Fibroblast of lung (primary cell): Measurements from ENCODE around the gene SGCD. TPM values are rescaled to one million over a fixed set of nuclear protein-coding genes. Genes with fewer than 3 reads are reported as not detected.
A peak's percentile ranks its signal among the peaks of the same experiment; 100 is the strongest.

Experiments used
- DNase-seq, 2 donors: peaks; one replicate each; pipeline versions ENCODE4 v3.0.0 to v3.0.0-alpha.2; 2010; ENCODE audit warnings: low read depth in 2 of 2
- H2AFZ ChIP-seq: 2 replicates; pipeline ENCODE4 v1.5.1; 2012; ENCODE audit warnings: low read length, control low read depth, inconsistent platforms
- H3K27ac ChIP-seq: 2 replicates; pipeline ENCODE4 v1.5.1; 2011; ENCODE audit warnings: low read length, control low read depth; ENCODE audit not compliant: insufficient read depth
- H3K27me3 ChIP-seq: 2 replicates; pipeline ENCODE4 v1.5.1; 2011; ENCODE audit warnings: mild to moderate bottlenecking, low read length; ENCODE audit not compliant: control insufficient read depth, insufficient read depth
- H3K36me3 ChIP-seq: 2 replicates; pipeline ENCODE4 v1.5.1; 2011; ENCODE audit warnings: low read length; ENCODE audit not compliant: control insufficient read depth, insufficient read depth
- H3K4me1 ChIP-seq: 2 replicates; pipeline ENCODE4 v1.5.1; 2011; ENCODE audit warnings: low read length; ENCODE audit not compliant: control insufficient read depth, insufficient read depth; ENCODE audit errors: extremely low read depth
- H3K4me2 ChIP-seq: 2 replicates; pipeline ENCODE4 v1.5.1; 2011; ENCODE audit warnings: low read length, control low read depth; ENCODE audit not compliant: insufficient read depth; ENCODE audit errors: extremely low read depth
- H3K4me3 ChIP-seq, 4 experiments: fragments of 200-600 bp in 1 of 4; sonication (generic) in 1 of 4; replicated peaks in 1 of 4; 2 replicates each; pipeline ENCODE4 v1.5.1; 2011 to 2016; ENCODE audit warnings: low read length in 4 of 4, low read depth in 3 of 4, mild to moderate bottlenecking in 3 of 4, control low read depth in 2 of 4, inconsistent platforms in 1 of 4, mixed read lengths in 1 of 4; ENCODE audit not compliant: insufficient read depth in 1 of 4; ENCODE audit errors: control extremely low read depth in 1 of 4
- H3K79me2 ChIP-seq: 2 replicates; pipeline ENCODE4 v1.5.1; 2012; ENCODE audit warnings: mild to moderate bottlenecking, low read length, inconsistent platforms; ENCODE audit not compliant: control insufficient read depth, insufficient read depth
- H3K9ac ChIP-seq: 2 replicates; pipeline ENCODE4 v1.5.1; 2011; ENCODE audit warnings: mild to moderate bottlenecking, low read length, control low read depth; ENCODE audit not compliant: insufficient read depth
- H3K9me3 ChIP-seq: 2 replicates; pipeline ENCODE4 v1.5.1; 2012; ENCODE audit warnings: low read depth, low read length; ENCODE audit not compliant: control insufficient read depth, insufficient read depth
- H4K20me1 ChIP-seq: 2 replicates; pipeline ENCODE4 v1.5.1; 2011; ENCODE audit warnings: low read length; ENCODE audit not compliant: control insufficient read depth, insufficient read depth; ENCODE audit errors: extremely low read depth
- CTCF ChIP-seq, 2 donors: IDR thresholded peaks in 1 of 2; conservative IDR thresholded peaks in 1 of 2; 1 replicate in 1 of 2; 2 replicates in 1 of 2; pipeline ENCODE4 v1.5.1; 2011 to 2012; ENCODE audit warnings: low read length in 2 of 2, control low read depth in 1 of 2, inconsistent platforms in 1 of 2, low read depth in 1 of 2, mild to moderate bottlenecking in 1 of 2
- EZH2 ChIP-seq: IDR thresholded peaks from 2 replicates; pipeline ENCODE4 v1.5.1; 2012; ENCODE audit warnings: low read length, control low read depth, mild to moderate bottlenecking; ENCODE audit errors: missing control alignments
- polyA plus RNA-seq, 2 donors: library from polyadenylated mRNA; depleted of rRNA in 1 of 2; stranded (reverse) in 1 of 2; unstranded in 1 of 2; fragments of >200 nt; gene quantifications; 2 replicates each; pipeline ENCODE4 v1.2.1, GENCODE V29; 2011 to 2012; ENCODE audit warnings: missing spikeins in 1 of 2
- total RNA-seq: library from RNA; depleted of rRNA; stranded (reverse); fragments of >200 nt; gene quantifications from 2 replicates; pipeline ENCODE4 v1.2.1, GENCODE V29; 2014

SGCD gene
- total and polyA plus RNA-seq, 2 donors (not counting 1 experiment from before 2014, with no cell fraction given), result 13.3 to 67.5 TPM

GRCh38 chr5:156328766-156329165 is 1.8 kb downstream of the SGCD start:
- DNase-seq, result no peak
- H3K79me2 ChIP-seq, result no peaks in the 10 kb centered on the region
- no peak overlapping the region for H3K27ac ChIP-seq
- H3K9ac ChIP-seq, result no peak overlapping the region
- H3K4me2 ChIP-seq, result peak overlapping the region; percentile 75
- no peak for TF ChIP-seq EZH2
- no peak for TF ChIP-seq CTCF (conservative IDR thresholded peaks at IDR 0.05 in 1 of 2, IDR thresholded peaks at IDR 0.05 in 1 of 2; ENCODE audit: low read depth in 1 of 2, low read length in 2 of 2)
- H4K20me1 ChIP-seq, result no peaks in the 10 kb centered on the region
- H3K4me1 ChIP-seq, result no peaks in the 10 kb centered on the region
- no peak overlapping the region for H2AFZ ChIP-seq
- no peaks in the 10 kb centered on the region for H3K36me3 ChIP-seq
- peak overlapping the region in 2 of 4 experiments; percentile 38 to 62 for H3K4me3 ChIP-seq
- no peaks in the 10 kb centered on the region for H3K9me3 ChIP-seq
- no peaks in the 10 kb centered on the region for H3K27me3 ChIP-seq

GRCh38 chr5:156329171-156329611 is 2.2 kb downstream of the SGCD start:
- H3K36me3 ChIP-seq, result no peaks in the 10 kb centered on the region
- H3K4me3 ChIP-seq, result peak overlapping the region in 1 of 4 experiments; percentile 62
- no peak overlapping the region for H3K27ac ChIP-seq
- no peak overlapping the region for H3K9ac ChIP-seq
- no peak overlapping the region for H2AFZ ChIP-seq
- H4K20me1 ChIP-seq, result no peaks in the 10 kb centered on the region
- no peaks in the 10 kb centered on the region for H3K4me1 ChIP-seq
- H3K4me2 ChIP-seq, result no peak overlapping the region
- no peak for DNase-seq
- TF ChIP-seq EZH2 (no peak), CTCF (conservative IDR thresholded peaks at IDR 0.05 in 1 of 2, IDR thresholded peaks at IDR 0.05 in 1 of 2; ENCODE audit: low read depth in 1 of 2, low read length in 2 of 2) (no peak)
- no peaks in the 10 kb centered on the region for H3K27me3 ChIP-seq
- no peaks in the 10 kb centered on the region for H3K79me2 ChIP-seq
- no peaks in the 10 kb centered on the region for H3K9me3 ChIP-seq

GRCh38 chr5:156330141-156330870 is 3.3 kb downstream of the SGCD start:
- Histone ChIP-seq H3K4me2 (no peak overlapping the region), H3K27ac (no peak overlapping the region), H3K27me3 (no peaks in the 10 kb centered on the region), H3K4me3 (no peak overlapping the region), H3K9me3 (no peaks in the 10 kb centered on the region), H3K9ac (no peak overlapping the region), H3K4me1 (no peaks in the 10 kb centered on the region), H4K20me1 (no peaks in the 10 kb centered on the region), H2AFZ (no peak overlapping the region), H3K79me2 (no peaks in the 10 kb centered on the region), H3K36me3 (no peaks in the 10 kb centered on the region)
- TF ChIP-seq CTCF (conservative IDR thresholded peaks at IDR 0.05 in 1 of 2, IDR thresholded peaks at IDR 0.05 in 1 of 2; ENCODE audit: low read depth in 1 of 2, low read length in 2 of 2) (no peak), EZH2 (no peak)
- DNase-seq, result peak in 1 of 2 donors; percentile 29
